Globus pallidus (tissue), 1 donor: ENCODE data around the gene MRPS22.
"Not testable (repeated sequence)": the region's sequence is repeated elsewhere in the genome, so short reads cannot be mapped to it uniquely, and the experiment has no call there.

ENCODE experiments used
- DNase-seq: peaks from one replicate; pipeline ENCODE4 v3.0.0-alpha.2; 2015; ENCODE audit warnings: low spot score

Gene MRPS22

GRCh38 chr3:139396707-139397106 is 52.9 kb downstream of the MRPS22 start:
- no peak for DNase-seq

GRCh38 chr3:139401155-139401554 is 57.3 kb downstream of the MRPS22 start:
- not testable (repeated sequence) for DNase-seq
